Coronary artery (tissue), 2 donors: ENCODE data around the gene TGFA.

Experiments
- DNase-seq: peaks from one replicate; pipeline ENCODE4 v3.0.0-alpha.2; 2017; ENCODE audit warnings: low spot score
- H3K27ac ChIP-seq, 2 donors: fragments of 200-600 bp; sonication (generic); one replicate each; pipeline ENCODE4 v1.5.1; 2016 to 2019
- H3K4me3 ChIP-seq: fragments of 200-600 bp; sonication (generic); 2 replicates; pipeline ENCODE4 v1.5.1; 2016; ENCODE audit warnings: mild to moderate bottlenecking, moderate library complexity
- TF ChIP-seq, protein P1 (sequence below): fragments of 200-600 bp; sonication (generic); IDR thresholded peaks from one replicate; pipeline ENCODE4 v1.5.1; 2019; ENCODE audit warnings: antibody characterized with exemption

Gene TGFA

DNA sequence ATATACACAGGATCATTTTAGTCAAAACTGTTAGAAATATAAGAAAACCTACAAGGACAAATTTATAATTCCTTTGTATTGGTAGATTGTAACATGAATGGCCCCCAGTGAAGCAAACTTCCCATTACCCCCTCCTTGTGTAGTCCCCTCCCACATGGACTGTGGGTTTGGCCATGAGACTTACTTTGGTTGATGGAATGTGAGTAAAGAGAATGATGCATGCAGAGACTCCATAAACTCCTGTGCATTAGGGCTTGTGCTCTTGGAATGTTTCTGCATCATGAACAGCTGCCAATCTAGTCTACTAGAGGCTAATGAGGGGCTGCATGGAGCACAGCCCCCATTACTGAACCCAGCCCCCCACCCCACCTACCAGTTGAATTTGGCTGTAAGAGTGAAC is 8.3 kb upstream of the TGFA start:
- no peak overlapping the region for H3K4me3 ChIP-seq
- H3K27ac ChIP-seq = no peak overlapping the region
- TF ChIP-seq, protein P1, sequence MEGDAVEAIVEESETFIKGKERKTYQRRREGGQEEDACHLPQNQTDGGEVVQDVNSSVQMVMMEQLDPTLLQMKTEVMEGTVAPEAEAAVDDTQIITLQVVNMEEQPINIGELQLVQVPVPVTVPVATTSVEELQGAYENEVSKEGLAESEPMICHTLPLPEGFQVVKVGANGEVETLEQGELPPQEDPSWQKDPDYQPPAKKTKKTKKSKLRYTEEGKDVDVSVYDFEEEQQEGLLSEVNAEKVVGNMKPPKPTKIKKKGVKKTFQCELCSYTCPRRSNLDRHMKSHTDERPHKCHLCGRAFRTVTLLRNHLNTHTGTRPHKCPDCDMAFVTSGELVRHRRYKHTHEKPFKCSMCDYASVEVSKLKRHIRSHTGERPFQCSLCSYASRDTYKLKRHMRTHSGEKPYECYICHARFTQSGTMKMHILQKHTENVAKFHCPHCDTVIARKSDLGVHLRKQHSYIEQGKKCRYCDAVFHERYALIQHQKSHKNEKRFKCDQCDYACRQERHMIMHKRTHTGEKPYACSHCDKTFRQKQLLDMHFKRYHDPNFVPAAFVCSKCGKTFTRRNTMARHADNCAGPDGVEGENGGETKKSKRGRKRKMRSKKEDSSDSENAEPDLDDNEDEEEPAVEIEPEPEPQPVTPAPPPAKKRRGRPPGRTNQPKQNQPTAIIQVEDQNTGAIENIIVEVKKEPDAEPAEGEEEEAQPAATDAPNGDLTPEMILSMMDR = no peak
- DNase-seq = no peak

DNA sequence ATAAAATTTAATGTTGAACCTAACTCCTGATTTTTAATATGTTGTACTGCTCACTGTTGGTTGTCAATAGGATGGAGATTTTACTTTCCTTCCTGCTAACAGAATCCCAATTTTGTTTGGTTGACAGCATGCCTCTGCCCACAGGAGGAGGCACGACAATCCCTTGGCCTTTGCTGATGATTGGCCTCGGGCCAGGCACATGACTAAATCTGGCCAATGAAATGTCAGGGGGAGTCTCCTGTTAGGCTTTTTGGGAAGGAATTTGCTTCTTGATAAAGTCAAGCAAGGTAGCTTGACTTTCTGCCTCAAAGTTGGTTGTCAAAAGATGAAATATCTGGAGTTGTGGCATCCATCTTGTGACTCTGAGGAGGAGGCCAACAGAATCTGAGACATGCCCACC is 6.8 kb upstream of the TGFA start:
- TF ChIP-seq, protein P1 = no peak
- H3K4me3 ChIP-seq = no peak overlapping the region
- H3K27ac ChIP-seq = no peak overlapping the region
- no peak for DNase-seq

DNA sequence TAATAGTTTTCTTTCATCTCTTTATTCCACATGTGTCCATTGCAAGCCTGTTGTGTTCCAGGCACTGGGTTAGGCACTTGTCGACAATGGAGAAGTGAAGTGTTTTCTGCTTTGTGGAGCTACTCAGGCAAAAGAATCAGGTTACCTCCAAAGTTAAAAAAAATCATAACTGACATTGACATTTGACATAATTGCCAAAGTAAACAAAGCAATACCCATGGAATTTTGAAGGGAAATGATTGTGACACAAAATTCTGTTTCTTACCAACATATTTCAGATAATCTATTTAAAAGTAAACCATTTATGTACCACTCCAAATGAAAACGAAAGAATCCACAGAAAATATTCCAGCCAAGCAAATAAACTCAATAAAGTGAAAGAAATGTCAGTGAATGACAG is 6.4 kb upstream of the TGFA start:
- Histone ChIP-seq H3K27ac (no peak overlapping the region), H3K4me3 (no peak overlapping the region)
- no peak for DNase-seq
- TF ChIP-seq, protein P1 = no peak

DNA sequence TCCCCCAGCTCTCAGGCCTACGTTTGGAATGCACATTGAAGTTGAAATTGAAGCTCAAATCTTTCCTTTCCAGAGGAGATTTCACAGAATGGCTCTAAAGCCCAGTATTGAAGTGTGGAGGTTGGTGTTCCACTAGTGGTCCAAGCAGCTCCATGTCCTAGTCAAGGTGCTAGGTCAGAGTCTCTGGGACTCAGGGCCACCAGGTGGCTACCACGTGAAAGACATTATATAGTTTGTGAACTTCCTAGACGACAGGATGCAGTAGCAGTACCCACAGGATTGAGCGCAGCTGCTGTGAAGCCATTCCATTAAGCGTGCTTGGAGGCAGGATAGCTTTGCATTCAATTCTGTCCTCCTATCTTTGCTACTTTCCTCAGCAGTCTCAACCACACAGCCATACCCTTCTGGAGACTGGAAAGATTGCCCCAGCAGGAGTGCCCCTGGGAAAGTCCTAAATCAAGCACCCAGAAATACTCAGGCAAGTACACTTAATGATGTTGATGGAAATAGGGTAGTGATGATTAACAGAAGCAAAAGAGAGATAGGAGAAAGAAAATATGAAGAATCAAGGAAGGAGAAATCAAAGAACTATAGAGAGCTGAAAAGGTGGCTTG is 4.7 kb upstream of the TGFA start:
- no peak overlapping the region for H3K4me3 ChIP-seq
- no peak overlapping the region for H3K27ac ChIP-seq
- TF ChIP-seq, protein P1 = no peak
- DNase-seq = no peak

DNA sequence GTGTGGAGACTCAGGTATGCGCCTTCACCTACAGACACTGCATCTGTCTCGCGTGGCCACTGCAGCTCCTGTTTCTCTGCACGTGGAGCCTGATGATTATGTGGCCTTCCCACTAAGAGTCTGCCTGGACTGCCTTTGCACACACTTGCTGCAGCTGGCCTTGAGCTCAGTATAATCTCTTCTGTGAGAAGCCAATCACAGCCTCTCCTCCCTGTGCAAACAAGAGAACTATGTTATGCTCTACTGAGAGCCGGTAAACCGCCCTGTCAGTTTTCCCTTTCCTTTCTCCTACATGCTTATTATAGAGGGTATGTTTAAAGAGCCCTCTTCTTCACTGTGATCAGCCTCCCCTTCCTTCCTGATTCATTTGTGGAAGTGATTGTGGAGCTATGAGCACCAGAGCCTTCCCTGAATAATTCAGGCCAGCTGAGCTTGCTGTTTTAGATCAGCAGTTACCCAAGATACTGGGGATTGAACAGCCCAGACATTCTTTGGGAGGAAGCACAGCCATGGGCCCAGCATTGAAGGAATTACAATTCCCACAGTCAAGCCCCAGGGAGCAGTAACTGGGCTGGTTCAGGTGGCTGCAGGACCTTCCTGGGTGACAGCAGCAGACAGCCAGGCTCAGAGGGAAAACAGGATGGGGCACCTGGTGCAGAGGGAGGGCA is 3.7 kb upstream of the TGFA start:
- DNase-seq = no peak

DNA sequence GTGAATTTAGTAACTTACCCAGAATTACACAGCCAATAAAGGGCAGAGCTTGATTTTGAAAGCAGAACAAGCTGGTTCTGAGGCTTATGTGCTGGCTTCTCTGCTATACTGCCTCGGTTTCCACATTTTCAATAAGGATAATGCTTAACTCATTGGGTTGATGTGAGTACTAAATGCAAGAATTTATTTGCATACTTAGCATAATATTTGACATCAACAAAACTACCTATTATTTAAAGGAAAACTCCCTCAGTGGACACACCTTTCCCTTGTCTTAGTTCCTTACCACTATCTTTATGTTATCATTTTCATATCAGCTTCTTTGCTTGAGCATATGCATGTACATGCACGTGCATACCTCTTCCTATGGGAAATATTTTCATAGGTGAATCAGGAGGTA is 3.0 kb upstream of the TGFA start:
- H3K27ac ChIP-seq = no peak overlapping the region
- TF ChIP-seq, protein P1 = no peak

More for the DNA sequence above, 3.7 kb upstream of the TGFA start:
- Histone ChIP-seq H3K4me3 (no peak overlapping the region), H3K27ac (no peak overlapping the region)
- TF ChIP-seq, protein P1 = no peak

DNA sequence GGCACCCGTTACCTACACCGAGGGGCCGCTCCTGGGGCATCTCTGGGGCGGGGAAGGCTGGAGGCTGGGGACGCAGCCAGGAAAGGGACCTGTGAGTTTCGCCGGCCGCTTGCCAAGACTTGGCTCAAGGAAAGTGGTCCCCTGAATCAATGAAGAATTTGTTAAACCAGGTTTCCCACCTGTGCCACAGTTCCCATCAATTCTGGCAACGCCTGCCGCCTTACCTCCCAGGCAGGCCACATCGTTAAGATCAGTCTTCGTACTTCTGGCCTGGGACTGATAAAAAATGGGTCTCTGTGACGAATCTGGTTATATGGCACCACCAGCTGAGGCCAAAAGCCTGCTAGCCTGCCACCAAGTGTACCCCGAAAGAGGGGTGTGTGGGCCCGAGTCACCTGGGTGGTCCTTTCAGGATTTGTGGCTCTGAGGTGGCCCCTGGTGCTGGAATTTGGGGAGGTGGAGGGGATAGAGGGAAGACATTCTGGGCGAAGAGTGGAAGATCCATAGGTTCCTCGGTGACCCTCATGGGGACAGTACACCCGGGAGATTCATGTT is 789 bp upstream of the TGFA start:
- DNase-seq = no peak
- H3K27ac ChIP-seq = peak overlapping the region in 1 of 2 donors; percentile 45
- peak overlapping the region; percentile 88 for H3K4me3 ChIP-seq
- TF ChIP-seq, protein P1 = no peak

More for the DNA sequence above, 3.0 kb upstream of the TGFA start:
- H3K4me3 ChIP-seq = no peak overlapping the region
- no peak for DNase-seq
